Natural killer cell (primary cell): Measurements from ENCODE around the gene TP53BP1. TPM values are rescaled to one million over a fixed set of nuclear protein-coding genes. Genes with fewer than 3 reads are reported as not detected.
"Not testable (repeated sequence)": the region's sequence is repeated elsewhere in the genome, so short reads cannot be mapped to it uniquely, and the experiment has no call there.

Experiments used
- ATAC-seq, 3 donors: fragments of 150-1000 bp in 2 of 3; fragments of 200-7000 bp in 1 of 3; cut with Tn5 transposase; 1 replicate in 1 of 3; 2 replicates in 2 of 3; pipeline ENCODE4 v1.10.0; 2021; ENCODE audit warnings: mild to moderate bottlenecking in 2 of 3, moderate library complexity in 2 of 3
- DNase-seq, 2 donors: peaks; one replicate each; pipeline versions ENCODE4 v3.0.0 to v3.0.0-alpha.2; 2013 to 2021; ENCODE audit warnings: mixed read lengths in 1 of 2
- H3K27ac ChIP-seq: one replicate; pipeline ENCODE4 v1.5.1; 2013; ENCODE audit warnings: mild to moderate bottlenecking, low read length
- H3K27me3 ChIP-seq: one replicate; pipeline ENCODE4 v1.6.1; 2013; ENCODE audit warnings: low read length; ENCODE audit not compliant: control insufficient read depth, insufficient read depth
- H3K36me3 ChIP-seq: one replicate; pipeline ENCODE4 v1.6.1; 2013; ENCODE audit warnings: low read length; ENCODE audit not compliant: control insufficient read depth, insufficient read depth
- H3K4me1 ChIP-seq: one replicate; pipeline ENCODE4 v1.6.1; 2013; ENCODE audit warnings: low read length; ENCODE audit not compliant: control insufficient read depth, insufficient read depth
- H3K4me3 ChIP-seq: one replicate; pipeline ENCODE4 v1.5.1; 2013; ENCODE audit warnings: low read length
- H3K9me3 ChIP-seq: one replicate; pipeline ENCODE4 v1.6.1; 2013; ENCODE audit warnings: low read length; ENCODE audit not compliant: control insufficient read depth, insufficient read depth
- H3K27ac Mint-ChIP-seq, 2 donors: one replicate each; pipeline ENCODE4 v1.8.0; 2022; ENCODE audit warnings: mild to moderate bottlenecking in 2 of 2, mixed read lengths in 2 of 2, moderate library complexity in 1 of 2
- H3K27me3 Mint-ChIP-seq, 2 donors: one replicate each; pipeline ENCODE4 v1.8.0; 2022; ENCODE audit warnings: low read depth in 2 of 2, mixed read lengths in 2 of 2
- H3K36me3 Mint-ChIP-seq: one replicate; pipeline ENCODE4 v1.8.0; 2022; ENCODE audit warnings: mixed read lengths
- H3K4me1 Mint-ChIP-seq, 2 donors: one replicate each; pipeline ENCODE4 v1.8.0; 2022; ENCODE audit warnings: mixed read lengths in 2 of 2
- H3K4me3 Mint-ChIP-seq: one replicate; pipeline ENCODE4 v1.8.0; 2022; ENCODE audit warnings: mild to moderate bottlenecking, moderate library complexity, mixed read lengths
- H3K9me3 Mint-ChIP-seq, 2 donors: one replicate each; pipeline ENCODE4 v1.8.0; 2022; ENCODE audit warnings: mixed read lengths in 2 of 2
- WGBS: methylation state at CpG from one replicate; pipeline ENCODE4 v1.1.7; 2013; ENCODE audit warnings: missing lambda C conversion rate; ENCODE audit not compliant: insufficient coverage; 5-methylcytosine and 5-hydroxymethylcytosine counted together
- intact Hi-C: fragments of 100-400 bp; cut with micrococcal nuclease; formaldehyde crosslinking; loops from one replicate; pipeline ENCODE4 v1.14.2; 2022
- total RNA-seq, 4 donors: library from RNA; stranded (reverse); fragments of 120-200 nt in 1 of 4; gene quantifications; one replicate each; pipeline versions ENCODE4 v1.2.3 to v1.2.4, GENCODE V29; 2013 to 2022
- TF ChIP-seq, protein P1 (sequence below): fragments of 200-600 bp; IDR thresholded peaks from one replicate; pipeline ENCODE4 v1.8.0; 2022; ENCODE audit warnings: antibody characterized with exemption

TP53BP1 gene
- total RNA-seq, 3 donors from 2014 or later (not counting 1 experiment from before 2014, with no cell fraction given) = 27.9 to 32.9 (median 31.5) TPM

DNA sequence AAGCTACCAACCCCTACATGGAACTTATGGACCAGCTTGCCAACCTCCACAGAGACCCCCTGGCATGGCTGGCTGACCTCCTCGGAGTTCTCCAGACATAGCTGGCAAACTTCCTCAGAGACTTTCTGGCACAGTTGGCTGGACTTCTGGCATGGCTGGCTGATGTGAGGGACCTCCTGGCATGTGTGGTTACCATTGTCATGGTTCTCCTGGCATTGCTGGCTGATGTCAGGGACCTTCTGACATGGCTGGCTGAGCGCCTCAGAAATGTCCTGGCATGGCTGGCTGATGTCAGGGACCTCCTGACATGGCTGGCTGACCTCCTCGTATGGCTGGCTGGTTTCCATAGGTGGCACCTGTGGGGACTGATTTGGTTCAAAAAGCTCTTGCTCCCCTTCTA is 41.9 kb upstream of the TP53BP1 start:
- H3K36me3 ChIP-seq = peaks cover 5% of the 10 kb centered on the region
- no peak for ATAC-seq
- TF ChIP-seq, protein P1, sequence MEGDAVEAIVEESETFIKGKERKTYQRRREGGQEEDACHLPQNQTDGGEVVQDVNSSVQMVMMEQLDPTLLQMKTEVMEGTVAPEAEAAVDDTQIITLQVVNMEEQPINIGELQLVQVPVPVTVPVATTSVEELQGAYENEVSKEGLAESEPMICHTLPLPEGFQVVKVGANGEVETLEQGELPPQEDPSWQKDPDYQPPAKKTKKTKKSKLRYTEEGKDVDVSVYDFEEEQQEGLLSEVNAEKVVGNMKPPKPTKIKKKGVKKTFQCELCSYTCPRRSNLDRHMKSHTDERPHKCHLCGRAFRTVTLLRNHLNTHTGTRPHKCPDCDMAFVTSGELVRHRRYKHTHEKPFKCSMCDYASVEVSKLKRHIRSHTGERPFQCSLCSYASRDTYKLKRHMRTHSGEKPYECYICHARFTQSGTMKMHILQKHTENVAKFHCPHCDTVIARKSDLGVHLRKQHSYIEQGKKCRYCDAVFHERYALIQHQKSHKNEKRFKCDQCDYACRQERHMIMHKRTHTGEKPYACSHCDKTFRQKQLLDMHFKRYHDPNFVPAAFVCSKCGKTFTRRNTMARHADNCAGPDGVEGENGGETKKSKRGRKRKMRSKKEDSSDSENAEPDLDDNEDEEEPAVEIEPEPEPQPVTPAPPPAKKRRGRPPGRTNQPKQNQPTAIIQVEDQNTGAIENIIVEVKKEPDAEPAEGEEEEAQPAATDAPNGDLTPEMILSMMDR = no peak
- Mint-ChIP-seq H3K36me3 (no peaks in the 10 kb centered on the region), H3K4me1 (no peaks in the 10 kb centered on the region), H3K4me3 (no peak overlapping the region), H3K27ac (no peak overlapping the region), H3K27me3 (no peaks in the 10 kb centered on the region), H3K9me3 (no peaks in the 10 kb centered on the region)
- H3K9me3 ChIP-seq = no peaks in the 10 kb centered on the region
- H3K27ac ChIP-seq = no peak overlapping the region
- H3K27me3 ChIP-seq = no peaks in the 10 kb centered on the region
- intact Hi-C loops = no loop called here
- WGBS = 70% methylated on average over 3 of the region's 3 CpGs
- H3K4me1 ChIP-seq = no peaks in the 10 kb centered on the region
- no peak for DNase-seq
- H3K4me3 ChIP-seq = no peak overlapping the region

DNA sequence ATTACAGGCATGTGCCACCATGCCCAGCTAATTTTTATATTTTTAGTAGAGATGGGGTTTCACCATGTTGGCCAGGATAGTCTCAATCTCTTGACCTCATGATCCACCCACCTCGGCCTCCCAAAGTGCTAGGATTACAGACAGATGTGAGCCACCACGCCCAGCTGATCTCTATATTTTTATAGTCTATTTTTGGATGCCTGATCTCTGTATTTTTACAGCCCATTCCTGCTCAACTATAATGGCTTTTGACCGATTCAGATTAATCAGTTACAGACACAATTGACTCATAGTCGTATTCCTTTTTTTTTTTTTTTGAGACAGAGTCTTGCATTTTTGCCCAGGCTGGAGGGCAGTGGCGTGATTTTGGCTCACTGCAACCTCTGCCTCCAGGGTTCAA is 39.9 kb upstream of the TP53BP1 start:
- intact Hi-C loops, DNase-seq, H3K9me3 Mint-ChIP-seq, H3K27me3 ChIP-seq, H3K27ac Mint-ChIP-seq, H3K9me3 ChIP-seq, H3K4me1 Mint-ChIP-seq, H3K27me3 Mint-ChIP-seq, ATAC-seq, H3K36me3 Mint-ChIP-seq, H3K36me3 ChIP-seq, H3K4me3 Mint-ChIP-seq, H3K4me3 ChIP-seq, H3K4me1 ChIP-seq, H3K27ac ChIP-seq: not testable (repeated sequence)
- WGBS = 89% methylated on average over 5 of the region's 5 CpGs

DNA sequence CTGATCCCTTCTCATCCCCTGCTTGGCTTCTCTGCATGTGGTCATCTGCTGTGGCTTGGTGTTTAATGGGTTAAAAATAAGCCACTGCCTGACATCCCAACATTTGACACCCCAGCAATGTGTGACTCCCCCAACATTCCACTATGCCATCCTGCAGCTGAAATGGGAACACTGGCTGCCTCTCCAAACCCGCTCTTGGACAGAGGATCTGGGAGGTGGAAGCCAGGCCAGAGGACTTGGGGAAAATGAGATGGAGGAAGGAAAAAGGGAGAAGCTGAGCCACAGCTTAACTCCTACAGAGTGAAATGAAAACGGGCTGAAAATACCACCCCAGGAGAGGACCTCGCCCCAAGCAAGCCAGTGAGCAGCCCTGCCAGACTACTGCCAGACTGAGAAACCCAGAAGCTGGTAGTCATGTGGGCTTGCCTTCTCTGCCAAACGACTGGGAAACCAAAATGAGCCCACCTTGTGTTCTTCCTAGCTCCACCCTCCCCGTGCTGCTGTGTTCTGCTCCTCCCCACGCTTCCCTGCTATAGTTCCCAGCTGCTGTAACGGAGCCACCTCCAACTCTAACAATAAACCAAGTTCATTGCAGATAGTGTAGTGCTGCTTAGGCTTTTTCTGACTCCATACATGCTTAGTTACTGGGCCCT is 38.2 kb upstream of the TP53BP1 start:
- Histone ChIP-seq H3K4me1 (no peaks in the 10 kb centered on the region), H3K9me3 (no peaks in the 10 kb centered on the region), H3K27me3 (no peaks in the 10 kb centered on the region), H3K4me3 (no peak overlapping the region), H3K36me3 (peaks cover 3% of the 10 kb centered on the region), H3K27ac (no peak overlapping the region)
- intact Hi-C loops = no loop called here
- no peak for ATAC-seq
- H3K36me3 Mint-ChIP-seq = no peaks in the 10 kb centered on the region
- H3K9me3 Mint-ChIP-seq = no peaks in the 10 kb centered on the region
- no peak for DNase-seq
- no peak overlapping the region for H3K27ac Mint-ChIP-seq
- no peaks in the 10 kb centered on the region for H3K4me1 Mint-ChIP-seq
- no peak overlapping the region for H3K4me3 Mint-ChIP-seq
- H3K27me3 Mint-ChIP-seq = no peaks in the 10 kb centered on the region
- 75% methylated on average over 7 of the region's 7 CpGs for WGBS
- TF ChIP-seq, protein P1 = no peak

DNA sequence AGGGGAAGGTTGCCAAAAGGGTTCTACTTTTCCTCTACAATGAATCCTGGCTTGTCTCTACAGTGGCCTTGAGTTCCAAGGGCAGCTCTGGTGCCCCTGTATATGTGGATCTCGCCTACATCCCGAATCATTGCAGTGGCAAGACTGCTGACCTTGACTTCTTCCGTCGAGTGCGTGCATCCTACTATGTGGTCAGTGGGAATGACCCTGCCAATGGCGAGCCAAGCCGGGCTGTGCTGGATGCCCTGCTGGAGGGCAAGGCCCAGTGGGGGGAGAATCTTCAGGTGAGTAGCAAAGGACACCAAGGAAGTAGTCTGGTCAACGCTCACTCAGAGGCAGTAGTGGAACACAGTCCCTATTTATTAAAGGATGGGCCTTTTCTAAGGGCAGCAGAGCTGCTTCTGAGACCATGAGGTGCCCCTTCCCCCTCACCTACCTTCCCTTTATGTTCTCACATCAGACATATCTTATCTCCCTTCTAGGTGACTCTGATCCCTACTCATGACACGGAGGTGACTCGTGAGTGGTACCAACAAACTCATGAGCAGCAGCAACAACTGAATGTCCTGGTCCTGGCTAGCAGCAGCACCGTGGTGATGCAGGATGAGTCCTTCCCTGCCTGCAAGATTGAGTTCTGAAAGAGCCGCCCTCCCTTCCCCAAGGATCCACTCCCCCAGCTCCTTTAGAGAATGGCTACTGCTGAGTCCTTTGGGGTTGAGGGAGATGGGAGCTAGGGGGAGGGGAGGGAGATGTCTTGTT is 36.8 kb upstream of the TP53BP1 start:
- no peak overlapping the region for H3K4me3 ChIP-seq
- H3K36me3 ChIP-seq = peaks cover 2% of the 10 kb centered on the region
- H3K27ac ChIP-seq = no peak overlapping the region
- H3K36me3 Mint-ChIP-seq = no peaks in the 10 kb centered on the region
- H3K27me3 ChIP-seq = no peaks in the 10 kb centered on the region
- H3K4me3 Mint-ChIP-seq = no peak overlapping the region
- no peaks in the 10 kb centered on the region for H3K9me3 ChIP-seq
- no peaks in the 10 kb centered on the region for H3K4me1 ChIP-seq
- DNase-seq (no peak), ATAC-seq (no peak)
- 96% methylated on average over 10 of the region's 12 CpGs for WGBS
- H3K27ac Mint-ChIP-seq = no peak overlapping the region
- TF ChIP-seq, protein P1 = no peak
- H3K4me1 Mint-ChIP-seq = no peaks in the 10 kb centered on the region
- intact Hi-C loops = no loop called here
- no peaks in the 10 kb centered on the region for H3K9me3 Mint-ChIP-seq
- H3K27me3 Mint-ChIP-seq = no peaks in the 10 kb centered on the region
